SK-N-SH (cell line): ENCODE data around the gene EPS8L2. TPM values are rescaled to one million over a fixed set of nuclear protein-coding genes. Genes with fewer than 3 reads are reported as not detected.

Source experiments
- CTCF ChIA-PET: fragments of 300-600, 350-600 bp; formaldehyde crosslinking; extraction: SDS; loops from one replicate; lab custom pipeline; 2021; lab: Yijun Ruan, JAX
- POLR2A ChIA-PET: fragments of 350-600 bp; sonication (Branson Sonifier 250); formaldehyde crosslinking; extraction: SDS; loops from one replicate; lab custom pipeline; 2020; ENCODE audit warnings: antibody characterized with exemption, inconsistent platforms; lab: Yijun Ruan, JAX
- DNase-seq: peaks from one replicate; pipeline ENCODE4 v3.0.0; 2012
- H2AFZ ChIP-seq: fragments of 200-600 bp; sonication (generic); 2 replicates; pipeline ENCODE4 v1.8.1; 2016; ENCODE audit warnings: antibody characterized with exemption, mild to moderate bottlenecking, low read depth
- H3F3A ChIP-seq: fragments of 200-600 bp; sonication (generic); replicated peaks from 2 replicates; pipeline ENCODE3; 2016; ENCODE audit warnings: antibody characterized with exemption, mild to moderate bottlenecking; ENCODE audit not compliant: insufficient read depth
- H3K27ac ChIP-seq, 2 experiments: fragments of 200-500 bp in 1 of 2; fragments of 200-600 bp in 1 of 2; sonication (Bioruptor generic) in 1 of 2; sonication (generic), shearing (Covaris generic) in 1 of 2; 2 replicates each; pipeline versions ENCODE4 v1.5.1 to v1.6.1; 2014 to 2016; ENCODE audit warnings: low read depth in 2 of 2, inconsistent platforms in 1 of 2, low read length in 1 of 2, mild to moderate bottlenecking in 1 of 2, mixed read lengths in 1 of 2
- H3K27me3 ChIP-seq: fragments of 200-600 bp; sonication (generic), shearing (Covaris generic); 2 replicates; pipeline ENCODE4 v1.6.1; 2016; ENCODE audit warnings: mixed run types; ENCODE audit not compliant: insufficient read depth
- H3K36me3 ChIP-seq, 2 experiments: fragments of 200-500 bp in 1 of 2; fragments of 200-600 bp in 1 of 2; sonication (Bioruptor generic) in 1 of 2; sonication (generic) in 1 of 2; replicated peaks in 1 of 2; 2 replicates each; pipeline versions ENCODE3 to v1.5.1; 2014 to 2016; ENCODE audit warnings: low read length in 1 of 2, mild to moderate bottlenecking in 1 of 2; ENCODE audit not compliant: insufficient read depth in 2 of 2, control insufficient read depth in 1 of 2
- H3K4me1 ChIP-seq, 2 experiments: fragments of 200-500 bp in 1 of 2; fragments of 200-600 bp in 1 of 2; sonication (Bioruptor generic) in 1 of 2; sonication (generic), shearing (Covaris generic) in 1 of 2; 2 replicates each; pipeline versions ENCODE4 v1.5.1 to v1.6.1; 2014 to 2016; ENCODE audit warnings: low read depth in 1 of 2, low read length in 1 of 2, mixed run types in 1 of 2; ENCODE audit not compliant: insufficient read depth in 2 of 2, control insufficient read depth in 1 of 2
- H3K4me2 ChIP-seq: fragments of 200-600 bp; sonication (generic), shearing (Covaris generic); 2 replicates; pipeline ENCODE4 v1.6.1; 2017; ENCODE audit warnings: mixed run types
- H3K4me3 ChIP-seq, 2 experiments: fragments of 200-500 bp in 1 of 2; fragments of 200-600 bp in 1 of 2; sonication (Bioruptor generic) in 1 of 2; sonication (generic), shearing (Covaris generic) in 1 of 2; 2 replicates each; pipeline versions ENCODE4 v1.5.1 to v1.8.1; 2014 to 2016; ENCODE audit warnings: low read depth in 2 of 2, inconsistent platforms in 1 of 2, low read length in 1 of 2, mild to moderate bottlenecking in 1 of 2, mixed read lengths in 1 of 2, moderate library complexity in 1 of 2
- H3K79me2 ChIP-seq: fragments of 200-600 bp; sonication (generic); 2 replicates; pipeline ENCODE4 v1.8.1; 2017; ENCODE audit warnings: mild to moderate bottlenecking; ENCODE audit not compliant: insufficient read depth
- H3K9ac ChIP-seq: fragments of 200-600 bp; sonication (generic); 2 replicates; pipeline ENCODE4 v1.6.1; 2017; ENCODE audit warnings: mixed run types
- H3K9me2 ChIP-seq: fragments of 200-600 bp; sonication (generic); 2 replicates; pipeline ENCODE4 v1.6.1; 2017; ENCODE audit warnings: mixed run types
- H3K9me3 ChIP-seq: fragments of 200-600 bp; sonication (generic); 2 replicates; pipeline ENCODE4 v1.6.1; 2017; ENCODE audit warnings: mixed run types, mild to moderate bottlenecking, moderate library complexity
- H4K20me1 ChIP-seq: fragments of 200-600 bp; sonication (generic); 2 replicates; pipeline ENCODE4 v1.6.1; 2017; ENCODE audit warnings: mild to moderate bottlenecking, mixed run types; ENCODE audit not compliant: insufficient read depth
- CHD2 ChIP-seq: fragments of 150-350 bp; IDR thresholded peaks from 2 replicates; pipeline ENCODE4 v1.6.1; 2018; ENCODE audit warnings: low read length; ENCODE audit not compliant: partially characterized antibody
- CTCF ChIP-seq: fragments of 200-600 bp; sonication (generic); IDR thresholded peaks from 2 replicates; pipeline ENCODE4 v1.6.1; 2017; ENCODE audit warnings: antibody characterized with exemption, mild to moderate bottlenecking, moderate library complexity
- ELF1 ChIP-seq: IDR thresholded peaks from 2 replicates; pipeline ENCODE4 v1.4.0; 2012
- EP300 ChIP-seq, 2 experiments: IDR thresholded peaks; 2 replicates each; pipeline versions ENCODE4 v1.4.0 to v1.6.1; 2012; ENCODE audit warnings: borderline replicate concordance in 1 of 2, low read depth in 1 of 2, low read length in 1 of 2
- IRF3 ChIP-seq: fragments of 150-350 bp; IDR thresholded peaks from 2 replicates; pipeline ENCODE4 v1.6.1; 2016; ENCODE audit warnings: mild to moderate bottlenecking, low read depth, low read length
- JUND ChIP-seq: IDR thresholded peaks from 2 replicates; pipeline ENCODE4 v1.4.0; 2012
- MAX ChIP-seq: IDR thresholded peaks from 2 replicates; pipeline ENCODE4 v1.4.0; 2012; ENCODE audit warnings: low read depth
- MXI1 ChIP-seq: IDR thresholded peaks from 2 replicates; pipeline ENCODE4 v1.6.1; 2012; ENCODE audit warnings: mild to moderate bottlenecking, low read depth, low read length, improper control_type of control experiment
- POLR2AphosphoS5 ChIP-seq: IDR thresholded peaks from 2 replicates; pipeline ENCODE4 v1.6.1; 2012; ENCODE audit warnings: low read depth, low read length
- RFX5 ChIP-seq: IDR thresholded peaks from 2 replicates; pipeline ENCODE4 v1.6.1; 2012; ENCODE audit warnings: mild to moderate bottlenecking, improper control_type of control experiment, low read length
- RXRA ChIP-seq: IDR thresholded peaks from 2 replicates; pipeline ENCODE4 v1.4.0; 2012; ENCODE audit warnings: low read depth, mild to moderate bottlenecking, borderline replicate concordance
- SIN3A ChIP-seq: IDR thresholded peaks from 2 replicates; pipeline ENCODE4 v1.6.1; 2012; ENCODE audit warnings: low read depth, mild to moderate bottlenecking, low read length, moderate library complexity, borderline replicate concordance
- TAF1 ChIP-seq: IDR thresholded peaks from 2 replicates; pipeline ENCODE4 v1.6.1; 2012; ENCODE audit warnings: low read depth, mild to moderate bottlenecking, low read length, moderate library complexity, borderline replicate concordance
- TCF12 ChIP-seq: IDR thresholded peaks from 2 replicates; pipeline ENCODE4 v1.4.0; 2012
- YY1 ChIP-seq: IDR thresholded peaks from 2 replicates; pipeline ENCODE4 v1.4.0; 2012; ENCODE audit warnings: low read depth, mild to moderate bottlenecking
- WGBS: methylation state at CpG from one replicate; pipeline ENCODE4 v1.1.6; 2017; ENCODE audit warnings: low lambda C conversion rate; 5-methylcytosine and 5-hydroxymethylcytosine counted together
- polyA plus RNA-seq, 3 experiments: library from polyadenylated mRNA; depleted of rRNA; stranded (reverse); fragments of >200 nt; gene quantifications; 2 replicates each; pipeline ENCODE4 v1.2.3, GENCODE V29; 2012

EPS8L2 gene
- polyA plus RNA-seq, 1 of the 3 experiments (the other 2 are of a cell fraction): 0.74 TPM

DNA sequence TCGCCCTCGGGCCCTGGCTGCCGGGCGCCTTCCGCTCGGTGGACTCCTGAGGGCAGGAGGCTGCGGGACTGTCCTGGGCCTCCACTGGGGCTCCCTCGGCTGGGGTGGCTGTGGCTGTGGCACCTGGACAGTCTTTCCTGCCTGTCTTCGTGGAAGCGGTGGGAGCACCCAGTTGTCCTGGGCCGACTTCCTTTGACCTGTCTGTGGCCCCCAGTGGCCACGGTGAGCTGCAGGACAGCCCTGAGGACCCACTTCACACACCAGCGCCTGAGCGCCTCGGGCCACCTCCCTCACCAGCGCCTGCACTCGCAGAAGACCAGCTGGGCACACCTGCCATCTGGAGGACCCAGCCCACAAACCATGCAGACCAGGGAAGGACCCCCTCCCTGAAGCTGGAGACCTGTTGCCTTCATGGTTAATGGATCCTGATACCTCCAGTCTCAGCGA is 1.8 kb upstream of the EPS8L2 start:
- H4K20me1 ChIP-seq: no peaks in the 10 kb centered on the region
- no peaks in the 10 kb centered on the region for H3K9me2 ChIP-seq
- H3F3A ChIP-seq: no peaks in the 10 kb centered on the region
- H3K36me3 ChIP-seq: peaks cover 0 to 3% of the 10 kb centered on the region in 2 experiments
- DNase-seq: no peak
- no peak overlapping the region for H2AFZ ChIP-seq
- no peak overlapping the region for H3K9ac ChIP-seq
- no peaks in the 10 kb centered on the region for H3K9me3 ChIP-seq
- H3K79me2 ChIP-seq: peaks cover 4% of the 10 kb centered on the region; the same call in 1 of the 2 replicates
- no peaks in the 10 kb centered on the region for H3K27me3 ChIP-seq
- H3K4me2 ChIP-seq: no peak overlapping the region
- ChIA-PET CTCF (interaction anchor here (1.1 to 3.9 kb wide), 3 partner anchors 8 to 24 kb away, joined by 5 to 22 read pairs (median 7); partner anchors contain the start of gene TMEM80), POLR2A (interaction anchor here (1.6 kb wide), 1 partner anchor 8 kb away, joined by 6 read pairs; the partner anchor contains the start of gene TMEM80)
- peaks cover 0 to 2% of the 10 kb centered on the region in 2 experiments; a peak in 1 of 4 replicates for H3K4me1 ChIP-seq
- WGBS: 92% methylated on average over 9 of the region's 18 CpGs
- H3K27ac ChIP-seq: no peak overlapping the region
- no peak overlapping the region for H3K4me3 ChIP-seq
- no peak for TF ChIP-seq CHD2
- TF ChIP-seq IRF3: no peak
- TF ChIP-seq YY1: no peak
- no peak for TF ChIP-seq TAF1
- no peak for TF ChIP-seq RXRA
- TF ChIP-seq TCF12: no peak
- TF ChIP-seq EP300 (IDR thresholded peaks at IDR 0.05; ENCODE audit: borderline replicate concordance in 1 of 2, low read depth in 1 of 2, low read length in 1 of 2): no peak
- no peak for TF ChIP-seq JUND
- TF ChIP-seq RFX5: no peak
- no peak for TF ChIP-seq POLR2AphosphoS5
- no peak for TF ChIP-seq SIN3A
- TF ChIP-seq MAX: no peak
- no peak for TF ChIP-seq ELF1
- TF ChIP-seq MXI1: no peak
- TF ChIP-seq CTCF: no peak
